A549 (cell line): ENCODE data around the gene EGFL8. TPM values are rescaled to one million over a fixed set of nuclear protein-coding genes. Genes with fewer than 3 reads are reported as not detected.

ENCODE experiments used
- ATAC-seq, 2 experiments: fragments of 200-7000 bp in 1 of 2; fragments of >200 bp in 1 of 2; cut with Nextera tagmentation in 1 of 2; cut with Tn5 transposase in 1 of 2; 3 replicates each; pipeline versions ENCODE4 v1.8.0 to v1.9.1; 2018 to 2020; ENCODE audit warnings: mild to moderate bottlenecking in 1 of 2, moderate library complexity in 1 of 2
- CTCF ChIA-PET: fragments of 300-600 bp; sonication (Branson Sonifier 250); formaldehyde crosslinking; extraction: SDS; loops from one replicate; lab custom pipeline; 2021; ENCODE audit warnings: antibody characterized with exemption, inconsistent platforms; lab: Yijun Ruan, JAX
- POLR2A ChIA-PET: fragments of 350-600 bp; formaldehyde crosslinking; extraction: SDS; loops from one replicate; lab custom pipeline; 2021; ENCODE audit warnings: antibody characterized with exemption, inconsistent platforms; lab: Yijun Ruan, JAX
- DNase-seq, 2 experiments: peaks; one replicate each; pipeline versions ENCODE4 v3.0.0 to v3.0.0-alpha.2; 2011 to 2016; ENCODE audit warnings: low read depth in 1 of 2, low spot score in 1 of 2
- FAIRE-seq: peaks from 2 replicates; lab custom pipeline; 2011; peaks lifted over from hg19 to GRCh38; lab: Jason Lieb, UNC
- H3K27ac ChIP-seq, 2 experiments: fragments of >200 bp; sonication (Bioruptor Twin); formaldehyde crosslinking; 3 replicates each; pipeline ENCODE4 v1.5.1; 2016 to 2017
- H3K4me1 ChIP-seq: fragments of >200 bp; sonication (Bioruptor Twin); formaldehyde crosslinking; 3 replicates; pipeline ENCODE4 v1.6.1; 2016
- H3K4me2 ChIP-seq: fragments of >200 bp; sonication (Bioruptor Twin); formaldehyde crosslinking; 3 replicates; pipeline ENCODE4 v1.6.1; 2016
- H3K4me3 ChIP-seq: fragments of >200 bp; sonication (Bioruptor Twin); formaldehyde crosslinking; 3 replicates; pipeline ENCODE4 v1.5.1; 2016
- H3K9me3 ChIP-seq: fragments of >200 bp; sonication (Bioruptor Twin); formaldehyde crosslinking; 3 replicates; pipeline ENCODE4 v1.6.1; 2016
- CBX2 ChIP-seq: fragments of 200-600 bp; sonication (generic); IDR thresholded peaks from 2 replicates; pipeline ENCODE4 v1.6.1; 2016; ENCODE audit warnings: low read depth, mild to moderate bottlenecking, borderline replicate concordance
- CBX8 ChIP-seq: fragments of 200-600 bp; sonication (generic); IDR thresholded peaks from 2 replicates; pipeline ENCODE4 v1.6.1; 2016
- CHD2 ChIP-seq: fragments of 150-350 bp; IDR thresholded peaks from 2 replicates; pipeline ENCODE4 v1.6.1; 2014; ENCODE audit warnings: low read length; ENCODE audit not compliant: partially characterized antibody
- CHD4 ChIP-seq: fragments of 200-600 bp; sonication (generic); IDR thresholded peaks from 2 replicates; pipeline ENCODE4 v1.6.1; 2016; ENCODE audit warnings: antibody characterized with exemption, mild to moderate bottlenecking, borderline replicate concordance
- EHF ChIP-seq: fragments of 250-450 bp; sonication (Bioruptor Pico); IDR thresholded peaks from 2 replicates; pipeline ENCODE4 v1.5.0; 2020; ENCODE audit warnings: mild to moderate bottlenecking
- HEYL ChIP-seq: fragments of 250-450 bp; sonication (Bioruptor Pico); IDR thresholded peaks from 2 replicates; pipeline ENCODE4 v1.8.0; 2021; ENCODE audit warnings: mild to moderate bottlenecking, moderate library complexity
- HOXB13 ChIP-seq: fragments of 250-450 bp; sonication (Bioruptor Pico); IDR thresholded peaks from 2 replicates; pipeline ENCODE4 v1.5.0; 2020; ENCODE audit warnings: low read depth, mild to moderate bottlenecking, moderate library complexity
- NFE2L2 ChIP-seq: fragments of 150-350 bp; conservative IDR thresholded peaks from 2 replicates; pipeline ENCODE4 v1.6.1; 2014; ENCODE audit warnings: low read length
- PHF8 ChIP-seq: fragments of 200-600 bp; sonication (generic); IDR thresholded peaks from 2 replicates; pipeline ENCODE4 v1.6.1; 2016; ENCODE audit warnings: low read depth, mild to moderate bottlenecking, antibody characterized with exemption, moderate library complexity, borderline replicate concordance
- RAD21 ChIP-seq, 2 experiments: fragments of >200 bp in 1 of 2; sonication (Bioruptor Twin) in 1 of 2; formaldehyde crosslinking in 1 of 2; IDR thresholded peaks in 1 of 2; conservative IDR thresholded peaks in 1 of 2; 2 replicates in 1 of 2; 3 replicates in 1 of 2; pipeline ENCODE4 v1.6.1; 2012 to 2018; ENCODE audit warnings: inconsistent platforms in 1 of 2
- RARB ChIP-seq: fragments of 250-450 bp; sonication (Bioruptor Pico); IDR thresholded peaks from 2 replicates; pipeline ENCODE4 v1.8.0; 2021; ENCODE audit warnings: mild to moderate bottlenecking, moderate library complexity
- RFX5 ChIP-seq: fragments of 450-650 bp; IDR thresholded peaks from 2 replicates; pipeline ENCODE4 v1.7.1; 2014; ENCODE audit warnings: antibody characterized with exemption, mild to moderate bottlenecking, moderate library complexity
- RNF2 ChIP-seq: fragments of 200-600 bp; sonication (generic); IDR thresholded peaks from 2 replicates; pipeline ENCODE4 v1.6.1; 2016; ENCODE audit warnings: low read depth, mild to moderate bottlenecking, antibody characterized with exemption, moderate library complexity, borderline replicate concordance
- SMC3 ChIP-seq: fragments of >200 bp; sonication (Bioruptor Twin); formaldehyde crosslinking; IDR thresholded peaks from 3 replicates; pipeline ENCODE4 v1.6.1; 2018; ENCODE audit warnings: inconsistent platforms
- ZNF302 ChIP-seq: fragments of 250-450 bp; sonication (Bioruptor Pico); IDR thresholded peaks from 2 replicates; pipeline ENCODE4 v1.9.0; 2021; ENCODE audit warnings: inconsistent platforms, mild to moderate bottlenecking, moderate library complexity
- ZSCAN20 ChIP-seq: fragments of 250-450 bp; sonication (Bioruptor Pico); IDR thresholded peaks from 2 replicates; pipeline ENCODE4 v1.8.0; 2022; ENCODE audit warnings: mild to moderate bottlenecking, moderate library complexity
- WGBS: methylation state at CpG from one replicate; pipeline ENCODE4 v1.1.6; 2017; ENCODE audit errors: missing lambda C conversion rate; 5-methylcytosine and 5-hydroxymethylcytosine counted together
- polyA plus RNA-seq, 4 experiments: library from polyadenylated mRNA; depleted of rRNA in 3 of 4; stranded (reverse); fragments of >200 nt; fragmentation: RNase III in 1 of 4; extraction: RNeasy Plus Mini Kit Qiagen cat#74134 plus additional on column Dnase treatment in 1 of 4; gene quantifications; 2 replicates in 3 of 4; 3 replicates in 1 of 4; pipeline ENCODE4 v1.2.3, GENCODE V29; 2011 to 2017
- TF ChIP-seq, protein P1 (sequence below): IDR thresholded peaks from 2 replicates; pipeline ENCODE4 v1.6.1; 2012; ENCODE audit warnings: low read depth, borderline replicate concordance
- TF ChIP-seq, protein P2 (sequence below): IDR thresholded peaks from 2 replicates; pipeline ENCODE4 v1.6.1; 2012
- TF ChIP-seq, protein P3 (sequence below): fragments of 450-650 bp; IDR thresholded peaks from 2 replicates; pipeline ENCODE4 v1.6.1; 2014; ENCODE audit warnings: antibody characterized with exemption
- TF ChIP-seq, protein P4 (sequence below): fragments of 250-450 bp; sonication (Bioruptor Pico); IDR thresholded peaks from 2 replicates; pipeline ENCODE4 v1.5.0; 2021; ENCODE audit warnings: mild to moderate bottlenecking, moderate library complexity, borderline replicate concordance

Gene EGFL8
- polyA plus RNA-seq, 2 of the 4 experiments (the other 2 are of a cell fraction), result 2.0 to 3.1 TPM

DNA sequence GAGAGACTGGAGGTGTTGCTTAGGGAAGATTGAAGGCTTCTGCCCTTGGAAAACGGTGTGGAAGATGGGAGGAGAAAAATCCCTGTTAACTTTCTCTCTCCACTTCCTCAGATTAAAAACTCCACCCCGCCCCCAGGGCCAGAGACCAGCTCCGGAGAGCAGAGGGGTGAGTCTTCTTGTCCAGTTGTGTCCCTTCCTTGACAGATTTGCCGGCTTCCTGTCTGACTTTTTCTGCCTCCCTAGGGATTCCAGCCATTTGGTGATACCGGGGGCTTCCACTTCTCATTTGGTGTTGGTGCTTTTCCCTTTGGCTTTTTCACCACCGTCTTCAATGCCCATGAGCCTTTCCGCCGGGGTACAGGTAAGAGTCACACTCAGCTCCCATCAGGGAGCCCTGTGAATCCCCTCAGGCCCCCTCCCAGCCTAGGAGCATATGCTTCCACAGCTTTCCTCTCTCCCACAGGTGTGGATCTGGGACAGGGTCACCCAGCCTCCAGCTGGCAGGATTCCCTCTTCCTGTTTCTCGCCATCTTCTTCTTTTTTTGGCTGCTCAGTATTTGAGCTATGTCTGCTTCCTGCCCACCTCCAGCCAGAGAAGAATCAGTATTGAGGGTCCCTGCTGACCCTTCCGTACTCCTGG, 15.5 kb downstream of the EGFL8 start:
- Histone ChIP-seq H3K9me3 (no peaks in the 10 kb centered on the region), H3K4me2 (peak overlapping the region; percentile 94), H3K4me1 (peaks cover 25% of the 10 kb centered on the region), H3K27ac (no peak overlapping the region; a peak in 1 of 6 replicates), H3K4me3 (no peak overlapping the region)
- POLR2A ChIA-PET, result interaction anchor here (1.3 kb wide), 1 partner anchor 16 kb away, joined by 5 read pairs; no protein-coding TSS in a partner anchor
- 82% methylated on average over 10 of the region's 10 CpGs for WGBS
- CTCF ChIA-PET, result interaction anchor here (0.9 to 1.5 kb wide), 2 partner anchors 9 to 96 kb away, joined by 3 to 6 read pairs; no protein-coding TSS in a partner anchor
- no peak for ATAC-seq
- no peak for DNase-seq
- no peak for TF ChIP-seq NFE2L2
- no peak for TF ChIP-seq CBX8
- TF ChIP-seq HEYL (CRISPR knock-in tag), result no peak
- TF ChIP-seq RAD21 (conservative IDR thresholded peaks at IDR 0.05 in 1 of 2, IDR thresholded peaks at IDR 0.05 in 1 of 2), result no peak
- no peak for TF ChIP-seq SMC3
- TF ChIP-seq ZNF302, result no peak
- TF ChIP-seq, protein P1, sequence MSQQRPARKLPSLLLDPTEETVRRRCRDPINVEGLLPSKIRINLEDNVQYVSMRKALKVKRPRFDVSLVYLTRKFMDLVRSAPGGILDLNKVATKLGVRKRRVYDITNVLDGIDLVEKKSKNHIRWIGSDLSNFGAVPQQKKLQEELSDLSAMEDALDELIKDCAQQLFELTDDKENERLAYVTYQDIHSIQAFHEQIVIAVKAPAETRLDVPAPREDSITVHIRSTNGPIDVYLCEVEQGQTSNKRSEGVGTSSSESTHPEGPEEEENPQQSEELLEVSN, result no peak
- TF ChIP-seq RFX5, result no peak
- TF ChIP-seq PHF8, result no peak
- no peak for TF ChIP-seq HOXB13 (CRISPR knock-in tag)
- TF ChIP-seq CBX2, result no peak
- TF ChIP-seq, protein P2, sequence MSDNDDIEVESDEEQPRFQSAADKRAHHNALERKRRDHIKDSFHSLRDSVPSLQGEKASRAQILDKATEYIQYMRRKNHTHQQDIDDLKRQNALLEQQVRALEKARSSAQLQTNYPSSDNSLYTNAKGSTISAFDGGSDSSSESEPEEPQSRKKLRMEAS, result no peak
- FAIRE-seq, result no peak

DNA sequence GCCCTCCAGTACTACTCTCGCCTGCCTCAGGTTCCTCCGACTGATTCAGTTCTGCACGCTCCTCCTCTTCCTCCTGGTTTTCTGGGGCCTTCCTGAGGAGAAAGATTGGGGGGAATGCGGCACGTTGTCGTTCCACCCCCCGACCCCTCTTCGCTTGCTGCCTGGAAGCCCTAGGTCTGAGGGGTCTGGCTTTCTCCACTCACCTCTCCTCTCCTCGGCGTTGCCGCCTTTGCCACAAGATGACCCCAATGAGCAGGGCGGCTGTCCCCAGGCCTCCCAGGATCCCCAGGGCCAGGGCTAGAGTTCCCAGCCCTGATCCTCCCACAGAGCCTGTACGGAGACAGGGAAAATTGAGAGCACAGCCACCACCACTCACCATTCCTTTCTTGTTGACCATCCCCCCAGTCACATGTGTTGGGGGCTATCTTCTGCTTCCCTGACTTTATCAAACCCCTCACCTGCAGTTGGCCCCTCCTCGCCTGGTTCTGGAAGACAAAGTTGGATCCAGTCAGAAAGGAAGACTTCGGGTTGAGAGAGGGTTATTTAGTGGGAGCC, 16.8 kb downstream of the EGFL8 start:
- no peak overlapping the region for H3K4me3 ChIP-seq
- DNase-seq, result no peak
- 93% methylated on average over 15 of the region's 15 CpGs for WGBS
- no peak for FAIRE-seq
- TF ChIP-seq EHF (CRISPR knock-in tag), result no peak
- TF ChIP-seq ZSCAN20, result no peak
- TF ChIP-seq CBX2, result no peak
- TF ChIP-seq CHD2, result no peak
- no peak for TF ChIP-seq CHD4
- TF ChIP-seq, protein P3, sequence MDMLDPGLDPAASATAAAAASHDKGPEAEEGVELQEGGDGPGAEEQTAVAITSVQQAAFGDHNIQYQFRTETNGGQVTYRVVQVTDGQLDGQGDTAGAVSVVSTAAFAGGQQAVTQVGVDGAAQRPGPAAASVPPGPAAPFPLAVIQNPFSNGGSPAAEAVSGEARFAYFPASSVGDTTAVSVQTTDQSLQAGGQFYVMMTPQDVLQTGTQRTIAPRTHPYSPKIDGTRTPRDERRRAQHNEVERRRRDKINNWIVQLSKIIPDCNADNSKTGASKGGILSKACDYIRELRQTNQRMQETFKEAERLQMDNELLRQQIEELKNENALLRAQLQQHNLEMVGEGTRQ, result no peak
- TF ChIP-seq RARB (CRISPR knock-in tag), result no peak
- TF ChIP-seq RNF2, result no peak
- TF ChIP-seq, protein P4, sequence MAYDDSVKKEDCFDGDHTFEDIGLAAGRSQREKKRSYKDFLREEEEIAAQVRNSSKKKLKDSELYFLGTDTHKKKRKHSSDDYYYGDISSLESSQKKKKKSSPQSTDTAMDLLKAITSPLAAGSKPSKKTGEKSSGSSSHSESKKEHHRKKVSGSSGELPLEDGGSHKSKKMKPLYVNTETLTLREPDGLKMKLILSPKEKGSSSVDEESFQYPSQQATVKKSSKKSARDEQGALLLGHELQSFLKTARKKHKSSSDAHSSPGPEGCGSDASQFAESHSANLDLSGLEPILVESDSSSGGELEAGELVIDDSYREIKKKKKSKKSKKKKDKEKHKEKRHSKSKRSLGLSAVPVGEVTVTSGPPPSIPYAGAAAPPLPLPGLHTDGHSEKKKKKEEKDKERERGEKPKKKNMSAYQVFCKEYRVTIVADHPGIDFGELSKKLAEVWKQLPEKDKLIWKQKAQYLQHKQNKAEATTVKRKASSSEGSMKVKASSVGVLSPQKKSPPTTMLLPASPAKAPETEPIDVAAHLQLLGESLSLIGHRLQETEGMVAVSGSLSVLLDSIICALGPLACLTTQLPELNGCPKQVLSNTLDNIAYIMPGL, result no peak
- no peak for TF ChIP-seq NFE2L2
- peaks cover 30% of the 10 kb centered on the region for H3K4me1 ChIP-seq
- no peak overlapping the region for H3K4me2 ChIP-seq
- no peaks in the 10 kb centered on the region for H3K9me3 ChIP-seq
- ChIA-PET POLR2A (no interaction called here), CTCF (interaction anchor here (0.9 kb wide), 1 partner anchor 133 kb away, joined by 3 read pairs; no protein-coding TSS in a partner anchor)
- no peak for ATAC-seq
- H3K27ac ChIP-seq, result no peak overlapping the region
